Activated CD8-positive, alpha-beta T cell treated with anti-CD3 and anti-CD28 coated beads for 36 hours (primary cell): ENCODE results near the gene BAG2. TPM values are rescaled to one million over a fixed set of nuclear protein-coding genes. Genes with fewer than 3 reads are reported as not detected.

ENCODE experiments used
- ATAC-seq: fragments of 200-7000 bp; cut with Tn5 transposase; one replicate; pipeline ENCODE4 v1.10.0; 2021; ENCODE audit warnings: mild to moderate bottlenecking, moderate library complexity
- CTCF ChIA-PET: fragments of 350-600 bp; sonication (Branson Sonifier 250); formaldehyde crosslinking; loops from one replicate; lab custom pipeline; 2021; ENCODE audit warnings: antibody characterized with exemption; lab: Charles Lee
- POLR2A ChIA-PET: fragments of 350-600 bp; sonication (Branson Sonifier 250); formaldehyde crosslinking; loops from one replicate; lab custom pipeline; 2021; ENCODE audit warnings: antibody characterized with exemption; lab: Charles Lee
- DNase-seq: peaks from one replicate; pipeline ENCODE4 v3.0.0-alpha.2; 2020
- H3K27ac Mint-ChIP-seq: one replicate; pipeline ENCODE4 v1.8.0; 2021; ENCODE audit warnings: mild to moderate bottlenecking, mixed read lengths
- H3K27me3 Mint-ChIP-seq: one replicate; pipeline ENCODE4 v1.8.0; 2021; ENCODE audit warnings: mixed read lengths
- H3K36me3 Mint-ChIP-seq: one replicate; pipeline ENCODE4 v1.8.0; 2021; ENCODE audit warnings: low read depth, mixed read lengths
- H3K4me1 Mint-ChIP-seq: one replicate; pipeline ENCODE4 v1.8.0; 2021; ENCODE audit warnings: low read depth, mixed read lengths
- H3K4me3 Mint-ChIP-seq: one replicate; pipeline ENCODE4 v1.8.0; 2021; ENCODE audit warnings: mild to moderate bottlenecking, moderate library complexity, mixed read lengths
- H3K9me3 Mint-ChIP-seq: one replicate; pipeline ENCODE4 v1.8.0; 2021; ENCODE audit warnings: mixed read lengths
- intact Hi-C: fragments of 100-400 bp; cut with micrococcal nuclease; formaldehyde crosslinking; loops from one replicate; pipeline ENCODE4 v1.10.0; 2022
- total RNA-seq, 2 experiments: library from RNA; stranded (reverse); gene quantifications; one replicate each; pipeline ENCODE4 v1.2.3, GENCODE V29; 2021
- TF ChIP-seq, protein P1 (sequence below): fragments of 200-600 bp; IDR thresholded peaks from one replicate; pipeline ENCODE4 v1.8.0; 2022; ENCODE audit warnings: antibody characterized with exemption, mild to moderate bottlenecking

Gene BAG2
- total RNA-seq, 2 experiments from 2014 or later: 8.4 to 8.9 TPM

- POLR2A ChIA-PET: no interaction called here
- CTCF ChIA-PET: no interaction called here
- Mint-ChIP-seq H3K27me3 (no peaks in the 10 kb centered on the region), H3K4me1 (no peaks in the 10 kb centered on the region), H3K9me3 (no peaks in the 10 kb centered on the region), H3K4me3 (no peak overlapping the region), H3K36me3 (peaks cover 1% of the 10 kb centered on the region), H3K27ac (no peak overlapping the region)
- ATAC-seq (no peak), DNase-seq (no peak)
- TF ChIP-seq, protein P1, sequence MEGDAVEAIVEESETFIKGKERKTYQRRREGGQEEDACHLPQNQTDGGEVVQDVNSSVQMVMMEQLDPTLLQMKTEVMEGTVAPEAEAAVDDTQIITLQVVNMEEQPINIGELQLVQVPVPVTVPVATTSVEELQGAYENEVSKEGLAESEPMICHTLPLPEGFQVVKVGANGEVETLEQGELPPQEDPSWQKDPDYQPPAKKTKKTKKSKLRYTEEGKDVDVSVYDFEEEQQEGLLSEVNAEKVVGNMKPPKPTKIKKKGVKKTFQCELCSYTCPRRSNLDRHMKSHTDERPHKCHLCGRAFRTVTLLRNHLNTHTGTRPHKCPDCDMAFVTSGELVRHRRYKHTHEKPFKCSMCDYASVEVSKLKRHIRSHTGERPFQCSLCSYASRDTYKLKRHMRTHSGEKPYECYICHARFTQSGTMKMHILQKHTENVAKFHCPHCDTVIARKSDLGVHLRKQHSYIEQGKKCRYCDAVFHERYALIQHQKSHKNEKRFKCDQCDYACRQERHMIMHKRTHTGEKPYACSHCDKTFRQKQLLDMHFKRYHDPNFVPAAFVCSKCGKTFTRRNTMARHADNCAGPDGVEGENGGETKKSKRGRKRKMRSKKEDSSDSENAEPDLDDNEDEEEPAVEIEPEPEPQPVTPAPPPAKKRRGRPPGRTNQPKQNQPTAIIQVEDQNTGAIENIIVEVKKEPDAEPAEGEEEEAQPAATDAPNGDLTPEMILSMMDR: no peak
- intact Hi-C loops: no loop called here
Observed at GRCh38 chr6:57195457-57195856, 23.3 kb downstream of the BAG2 start.

- ChIA-PET CTCF (no interaction called here), POLR2A (no interaction called here)
- ATAC-seq (no peak), DNase-seq (no peak)
- Mint-ChIP-seq H3K4me3 (no peak overlapping the region), H3K9me3 (no peaks in the 10 kb centered on the region), H3K27me3 (no peaks in the 10 kb centered on the region), H3K4me1 (no peaks in the 10 kb centered on the region), H3K27ac (no peak overlapping the region), H3K36me3 (no peaks in the 10 kb centered on the region)
- TF ChIP-seq, protein P1: no peak
- intact Hi-C loops: no loop called here
Observed at GRCh38 chr6:57198926-57199636, 27.0 kb downstream of the BAG2 start.

- ChIA-PET POLR2A (no interaction called here), CTCF (no interaction called here)
- no peaks in the 10 kb centered on the region for H3K36me3 Mint-ChIP-seq
- intact Hi-C loops: no loop called here
- ATAC-seq (no peak), DNase-seq (no peak)
- H3K27ac Mint-ChIP-seq: no peak overlapping the region
- no peak overlapping the region for H3K4me3 Mint-ChIP-seq
- no peaks in the 10 kb centered on the region for H3K27me3 Mint-ChIP-seq
- TF ChIP-seq, protein P1: no peak
- H3K9me3 Mint-ChIP-seq: no peaks in the 10 kb centered on the region
- no peaks in the 10 kb centered on the region for H3K4me1 Mint-ChIP-seq
Observed at GRCh38 chr6:57201718-57202117, 29.6 kb downstream of the BAG2 start.

- no peaks in the 10 kb centered on the region for H3K9me3 Mint-ChIP-seq
- H3K27ac Mint-ChIP-seq: no peak overlapping the region
- H3K4me3 Mint-ChIP-seq: no peak overlapping the region
- TF ChIP-seq, protein P1: no peak
- no peaks in the 10 kb centered on the region for H3K36me3 Mint-ChIP-seq
- intact Hi-C loops: no loop called here
- H3K27me3 Mint-ChIP-seq: no peaks in the 10 kb centered on the region
- H3K4me1 Mint-ChIP-seq: peaks cover 4% of the 10 kb centered on the region
- ChIA-PET POLR2A (no interaction called here), CTCF (no interaction called here)
- ATAC-seq: no peak
- no peak for DNase-seq
Observed at GRCh38 chr6:57205550-57206328, 33.6 kb downstream of the BAG2 start.

DNA sequence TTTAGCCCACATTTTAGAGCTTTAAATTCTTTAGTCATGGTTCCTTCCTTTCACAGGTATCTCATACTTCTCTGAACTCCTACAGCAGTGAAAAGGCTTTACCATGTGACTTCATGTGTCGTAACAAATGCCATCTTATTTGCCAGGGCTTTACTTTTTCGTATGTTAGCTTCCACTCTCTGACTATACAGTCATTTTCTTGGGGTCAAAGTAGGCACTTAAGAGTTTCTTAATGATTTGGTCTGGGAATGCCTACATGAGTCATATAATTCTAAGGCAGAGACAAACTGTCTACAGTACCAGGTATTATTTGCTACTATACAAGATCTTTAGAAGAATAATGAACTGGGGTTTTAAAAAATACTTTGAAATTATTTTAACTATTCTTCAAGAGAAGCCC is 35.0 kb downstream of the BAG2 start:
- ChIA-PET CTCF (interaction anchor here (1.7 kb wide), 1 partner anchor 110 kb away, joined by 7 read pairs; the partner anchor contains the start of gene PRIM2), POLR2A (no interaction called here)
- no peaks in the 10 kb centered on the region for H3K9me3 Mint-ChIP-seq
- intact Hi-C loops: no loop called here
- H3K4me1 Mint-ChIP-seq: peaks cover 4% of the 10 kb centered on the region
- ATAC-seq: no peak
- H3K4me3 Mint-ChIP-seq: no peak overlapping the region
- no peaks in the 10 kb centered on the region for H3K36me3 Mint-ChIP-seq
- H3K27me3 Mint-ChIP-seq: no peaks in the 10 kb centered on the region
- no peak overlapping the region for H3K27ac Mint-ChIP-seq
- TF ChIP-seq, protein P1: no peak
- DNase-seq: no peak
